CD14-positive monocyte (primary cell): Measurements from ENCODE around the gene PKD2L1. TPM values are rescaled to one million over a fixed set of nuclear protein-coding genes. Genes with fewer than 3 reads are reported as not detected.

ENCODE experiments used
- DNase-seq, 3 donors: peaks; one replicate each; pipeline ENCODE4 v3.0.0-alpha.2; 2011 to 2022
- H2AFZ ChIP-seq: 2 replicates; pipeline ENCODE4 v1.6.0; 2012; ENCODE audit warnings: mild to moderate bottlenecking, low read depth, low read length, inconsistent platforms; ENCODE audit not compliant: insufficient read depth, poor library complexity, severe bottlenecking
- H3K27ac ChIP-seq, 2 donors: 1 replicate in 1 of 2; 2 replicates in 1 of 2; pipeline ENCODE4 v1.5.1; 2012 to 2013; ENCODE audit warnings: low read length in 2 of 2, control low read depth in 1 of 2, inconsistent platforms in 1 of 2, low read depth in 1 of 2, mild to moderate bottlenecking in 1 of 2
- H3K27me3 ChIP-seq, 2 donors: one replicate each; pipeline versions ENCODE4 v1.6.0 to v1.6.1; 2011 to 2013; ENCODE audit warnings: low read length in 2 of 2; ENCODE audit not compliant: control insufficient read depth in 2 of 2, insufficient read depth in 2 of 2
- H3K36me3 ChIP-seq, 2 donors: replicated peaks in 1 of 2; 1 replicate in 1 of 2; 2 replicates in 1 of 2; pipeline versions ENCODE4 v1.5.1 to v1.6.1; 2012 to 2013; ENCODE audit warnings: low read length in 2 of 2, control low read depth in 1 of 2, inconsistent platforms in 1 of 2, mild to moderate bottlenecking in 1 of 2; ENCODE audit not compliant: insufficient read depth in 2 of 2, control insufficient read depth in 1 of 2
- H3K4me1 ChIP-seq, 2 donors: 1 replicate in 1 of 2; 2 replicates in 1 of 2; pipeline versions ENCODE4 v1.5.1 to v1.6.1; 2012 to 2013; ENCODE audit warnings: low read length in 2 of 2, control low read depth in 1 of 2, inconsistent platforms in 1 of 2, mild to moderate bottlenecking in 1 of 2, moderate library complexity in 1 of 2; ENCODE audit not compliant: insufficient read depth in 2 of 2, control insufficient read depth in 1 of 2
- H3K4me2 ChIP-seq: replicated peaks from 2 replicates; pipeline ENCODE3; 2012; ENCODE audit warnings: low read length, moderate library complexity, mild to moderate bottlenecking; ENCODE audit not compliant: poor library complexity, severe bottlenecking; ENCODE audit errors: extremely low read depth
- H3K4me3 ChIP-seq, 3 experiments: fragments of 200-600 bp in 1 of 3; sonication (generic) in 1 of 3; replicated peaks in 1 of 3; 1 replicate in 2 of 3; 2 replicates in 1 of 3; pipeline ENCODE4 v1.5.1; 2011 to 2013; ENCODE audit warnings: low read length in 3 of 3, mild to moderate bottlenecking in 3 of 3, control low read depth in 2 of 3, low read depth in 2 of 3, inconsistent platforms in 1 of 3, moderate library complexity in 1 of 3
- H3K79me2 ChIP-seq: 2 replicates; pipeline ENCODE4 v1.6.0; 2012; ENCODE audit warnings: mild to moderate bottlenecking, control low read depth, inconsistent platforms, low read length, moderate library complexity; ENCODE audit not compliant: insufficient read depth
- H3K9ac ChIP-seq: 2 replicates; pipeline ENCODE4 v1.6.0; 2017; ENCODE audit warnings: low read length, mild to moderate bottlenecking; ENCODE audit not compliant: insufficient read depth, poor library complexity, severe bottlenecking
- H3K9me3 ChIP-seq, 2 donors: replicated peaks in 1 of 2; 1 replicate in 1 of 2; 2 replicates in 1 of 2; pipeline versions ENCODE4 v1.5.1 to v1.6.1; 2012 to 2013; ENCODE audit warnings: low read length in 2 of 2, control low read depth in 1 of 2; ENCODE audit not compliant: control insufficient read depth in 1 of 2, insufficient read depth in 1 of 2
- H4K20me1 ChIP-seq: 2 replicates; pipeline ENCODE4 v1.6.0; 2012; ENCODE audit warnings: mild to moderate bottlenecking, low read length, control low read depth, moderate library complexity; ENCODE audit not compliant: insufficient read depth
- H3K27ac Mint-ChIP-seq, 7 donors: one replicate each; pipeline ENCODE4 v1.8.0; 2020; ENCODE audit warnings: mild to moderate bottlenecking in 7 of 7, mixed read lengths in 7 of 7, moderate library complexity in 6 of 7, inconsistent platforms in 2 of 7
- H3K27me3 Mint-ChIP-seq, 3 donors: one replicate each; pipeline ENCODE4 v1.8.0; 2021 to 2022; ENCODE audit warnings: low read depth in 3 of 3, mild to moderate bottlenecking in 3 of 3, mixed read lengths in 3 of 3, moderate library complexity in 3 of 3, inconsistent platforms in 1 of 3
- H3K36me3 Mint-ChIP-seq, 2 donors: one replicate each; pipeline ENCODE4 v1.8.0; 2020; ENCODE audit warnings: mixed read lengths in 2 of 2, inconsistent platforms in 1 of 2, mild to moderate bottlenecking in 1 of 2
- H3K4me1 Mint-ChIP-seq: one replicate; pipeline ENCODE4 v1.8.0; 2020; ENCODE audit warnings: mild to moderate bottlenecking, mixed read lengths
- H3K4me3 Mint-ChIP-seq, 2 donors: one replicate each; pipeline ENCODE4 v1.8.0; 2020; ENCODE audit warnings: mild to moderate bottlenecking in 2 of 2, mixed read lengths in 2 of 2, moderate library complexity in 1 of 2
- H3K9me3 Mint-ChIP-seq, 7 donors: one replicate each; pipeline ENCODE4 v1.8.0; 2020 to 2022; ENCODE audit warnings: mixed read lengths in 7 of 7, mild to moderate bottlenecking in 6 of 7, moderate library complexity in 6 of 7, inconsistent platforms in 2 of 7
- WGBS: methylation state at CpG from one replicate; pipeline ENCODE4 v1.1.5; 2013; ENCODE audit warnings: missing lambda C conversion rate; ENCODE audit not compliant: insufficient coverage; 5-methylcytosine and 5-hydroxymethylcytosine counted together
- intact Hi-C, 2 donors: fragments of 100-400 bp; cut with micrococcal nuclease; formaldehyde crosslinking; loops; one replicate each; pipeline versions ENCODE4 v1.15.0 to v1.15.1; 2023
- polyA plus RNA-seq, 3 donors: library from polyadenylated mRNA; depleted of rRNA in 1 of 3; unstranded in 2 of 3; stranded (reverse) in 1 of 3; fragments of 300-500 nt in 2 of 3; fragments of >200 nt in 1 of 3; fragmentation: Illumina TruSeq in 2 of 3; gene quantifications; 1 replicate in 2 of 3; 2 replicates in 1 of 3; pipeline ENCODE4 v1.2.3, GENCODE V29; 2012 to 2021
- TF ChIP-seq, protein P1 (sequence below): fragments of 200-600 bp; IDR thresholded peaks from one replicate; pipeline ENCODE4 v1.8.0; 2022; ENCODE audit warnings: antibody characterized with exemption, mild to moderate bottlenecking

The PKD2L1 gene
- polyA plus RNA-seq, 3 donors = 0.15 to 1.5 TPM; not detected in 1

DNA sequence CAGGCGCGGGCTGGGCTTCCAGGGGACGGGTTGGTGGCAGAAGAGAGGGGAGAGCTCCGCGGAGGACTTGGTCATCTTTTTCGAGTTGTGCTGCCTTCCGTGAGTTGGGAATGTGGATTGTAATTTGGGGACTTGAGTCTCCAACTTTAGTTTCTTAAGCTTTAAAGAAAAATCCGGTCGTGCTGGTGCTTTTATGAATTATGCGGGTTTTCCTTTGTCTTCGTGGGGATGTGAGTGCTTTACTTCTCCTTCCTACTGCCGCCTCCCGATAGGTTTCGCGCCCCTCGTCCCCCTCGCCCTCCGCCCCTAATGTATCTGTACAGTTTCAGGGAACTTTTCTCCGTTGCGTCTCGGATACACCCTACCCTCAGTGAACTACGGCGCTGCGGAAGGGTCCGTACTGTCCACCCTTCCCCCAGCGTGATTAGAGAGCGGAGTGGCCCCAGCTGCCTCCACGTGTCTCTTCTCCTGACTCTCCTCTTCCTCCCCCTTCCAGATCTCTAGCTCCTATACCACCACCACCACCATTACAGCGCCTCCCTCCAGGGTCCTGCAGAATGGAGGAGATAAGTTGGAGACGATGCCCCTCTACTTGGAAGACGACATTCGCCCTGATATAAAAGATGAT, 17.7 kb upstream of the PKD2L1 start:
- Histone ChIP-seq H3K79me2 (no peaks in the 10 kb centered on the region), H3K9ac (peak overlapping the region; percentile 48), H3K36me3 (no peaks in the 10 kb centered on the region), H3K4me2 (peak overlapping the region; percentile 77), H3K4me1 (peaks cover 17 to 22% of the 10 kb centered on the region in 2 donors), H4K20me1 (no peaks in the 10 kb centered on the region), H3K9me3 (no peaks in the 10 kb centered on the region), H3K4me3 (peak overlapping the region; percentile 50 to 73 (median 59)), H2AFZ (peak overlapping the region; percentile 73), H3K27me3 (peaks cover 15 to 30% of the 10 kb centered on the region in 2 donors), H3K27ac (no peak overlapping the region)
- H3K9me3 Mint-ChIP-seq = peaks cover 0 to 15% (median 4%) of the 10 kb centered on the region in 7 donors
- H3K4me1 Mint-ChIP-seq = peaks cover 20% of the 10 kb centered on the region
- DNase-seq = peak in 1 of 3 donors; percentile 11
- intact Hi-C loops = loop anchor here in 1 of 2 donors (2.0 to 5.0 kb wide), 2 partner anchors 23 to 35 kb away; no protein-coding TSS in a partner anchor
- 0% methylated on average over 13 of the region's 32 CpGs for WGBS
- H3K27ac Mint-ChIP-seq = peak overlapping the region in 2 of 7 donors; percentile 49 to 69
- peaks cover 39 to 54% (median 42%) of the 10 kb centered on the region in 3 donors for H3K27me3 Mint-ChIP-seq
- TF ChIP-seq, protein P1, sequence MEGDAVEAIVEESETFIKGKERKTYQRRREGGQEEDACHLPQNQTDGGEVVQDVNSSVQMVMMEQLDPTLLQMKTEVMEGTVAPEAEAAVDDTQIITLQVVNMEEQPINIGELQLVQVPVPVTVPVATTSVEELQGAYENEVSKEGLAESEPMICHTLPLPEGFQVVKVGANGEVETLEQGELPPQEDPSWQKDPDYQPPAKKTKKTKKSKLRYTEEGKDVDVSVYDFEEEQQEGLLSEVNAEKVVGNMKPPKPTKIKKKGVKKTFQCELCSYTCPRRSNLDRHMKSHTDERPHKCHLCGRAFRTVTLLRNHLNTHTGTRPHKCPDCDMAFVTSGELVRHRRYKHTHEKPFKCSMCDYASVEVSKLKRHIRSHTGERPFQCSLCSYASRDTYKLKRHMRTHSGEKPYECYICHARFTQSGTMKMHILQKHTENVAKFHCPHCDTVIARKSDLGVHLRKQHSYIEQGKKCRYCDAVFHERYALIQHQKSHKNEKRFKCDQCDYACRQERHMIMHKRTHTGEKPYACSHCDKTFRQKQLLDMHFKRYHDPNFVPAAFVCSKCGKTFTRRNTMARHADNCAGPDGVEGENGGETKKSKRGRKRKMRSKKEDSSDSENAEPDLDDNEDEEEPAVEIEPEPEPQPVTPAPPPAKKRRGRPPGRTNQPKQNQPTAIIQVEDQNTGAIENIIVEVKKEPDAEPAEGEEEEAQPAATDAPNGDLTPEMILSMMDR = no peak
- H3K4me3 Mint-ChIP-seq = peak overlapping the region; percentile 93 to 96
- H3K36me3 Mint-ChIP-seq = peaks cover 9 to 26% of the 10 kb centered on the region in 2 donors

DNA sequence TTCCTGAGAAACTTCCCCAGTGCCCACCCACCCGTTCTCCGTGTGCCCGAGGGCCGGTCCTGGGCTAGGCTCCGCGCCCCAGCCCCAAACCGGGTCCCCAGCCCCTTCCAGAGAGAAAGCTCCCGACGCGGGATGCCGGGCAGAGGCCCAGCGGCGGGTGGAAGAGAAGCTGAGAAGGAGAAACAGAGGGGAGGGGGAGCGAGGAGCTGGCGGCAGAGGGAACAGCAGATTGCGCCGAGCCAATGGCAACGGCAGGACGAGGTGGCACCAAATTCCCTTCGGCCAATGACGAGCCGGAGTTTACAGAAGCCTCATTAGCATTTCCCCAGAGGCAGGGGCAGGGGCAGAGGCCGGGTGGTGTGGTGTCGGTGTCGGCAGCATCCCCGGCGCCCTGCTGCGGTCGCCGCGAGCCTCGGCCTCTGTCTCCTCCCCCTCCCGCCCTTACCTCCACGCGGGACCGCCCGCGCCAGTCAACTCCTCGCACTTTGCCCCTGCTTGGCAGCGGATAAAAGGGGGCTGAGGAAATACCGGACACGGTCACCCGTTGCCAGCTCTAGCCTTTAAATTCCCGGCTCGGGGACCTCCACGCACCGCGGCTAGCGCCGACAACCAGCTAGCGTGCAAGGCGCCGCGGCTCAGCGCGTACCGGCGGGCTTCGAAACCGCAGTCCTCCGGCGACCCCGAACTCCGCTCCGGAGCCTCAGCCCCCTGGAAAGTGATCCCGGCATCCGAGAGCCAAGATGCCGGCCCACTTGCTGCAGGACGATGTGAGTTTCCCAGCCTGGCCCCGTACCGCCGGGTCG, 16.9 kb upstream of the PKD2L1 start, which contains the start of gene SCD:
Gene SCD, plus strand, starts transcription at position 469 of the 803 bp plus-strand sequence. Its CDS starts 272 bp downstream, at position 741.
- WGBS = under 1% methylated on average over 68 of the region's 73 CpGs

More for the DNA sequence above, 16.9 kb upstream of the PKD2L1 start, which contains the start of gene SCD:
- Histone ChIP-seq H3K79me2 (no peaks in the 10 kb centered on the region), H3K9me3 (no peaks in the 10 kb centered on the region), H4K20me1 (no peaks in the 10 kb centered on the region), H3K9ac (peak within 1 kb of the TSS; percentile 48), H2AFZ (peak within 1 kb of the TSS; percentile 73), H3K4me3 (peak within 1 kb of the TSS; percentile 50 to 73 (median 59)), H3K27ac (no peak within 1 kb of the TSS), H3K36me3 (no peaks in the 10 kb centered on the region), H3K27me3 (peaks cover 15 to 30% of the 10 kb centered on the region in 2 donors), H3K4me2 (peak within 1 kb of the TSS; percentile 77), H3K4me1 (peaks cover 17 to 22% of the 10 kb centered on the region in 2 donors)
- Mint-ChIP-seq H3K4me3 (peak within 1 kb of the TSS; percentile 93 to 96), H3K27me3 (peaks cover 39 to 54% (median 42%) of the 10 kb centered on the region in 3 donors), H3K27ac (peak within 1 kb of the TSS in 3 of 7 donors; percentile 26 to 69 (median 49)), H3K36me3 (peaks cover 9 to 21% of the 10 kb centered on the region in 2 donors), H3K9me3 (peaks cover 0 to 15% (median 4%) of the 10 kb centered on the region in 7 donors), H3K4me1 (peaks cover 22% of the 10 kb centered on the region)
- TF ChIP-seq, protein P1 = no peak
- intact Hi-C loops = loop anchor here in 1 of 2 donors (2.0 to 5.0 kb wide), 2 partner anchors 24 to 35 kb away; no protein-coding TSS in a partner anchor
- DNase-seq = peak; percentile 82 to 89 (median 88)
